ENCODE data around the gene TBC1D23.

TBC1D23 gene

DNA sequence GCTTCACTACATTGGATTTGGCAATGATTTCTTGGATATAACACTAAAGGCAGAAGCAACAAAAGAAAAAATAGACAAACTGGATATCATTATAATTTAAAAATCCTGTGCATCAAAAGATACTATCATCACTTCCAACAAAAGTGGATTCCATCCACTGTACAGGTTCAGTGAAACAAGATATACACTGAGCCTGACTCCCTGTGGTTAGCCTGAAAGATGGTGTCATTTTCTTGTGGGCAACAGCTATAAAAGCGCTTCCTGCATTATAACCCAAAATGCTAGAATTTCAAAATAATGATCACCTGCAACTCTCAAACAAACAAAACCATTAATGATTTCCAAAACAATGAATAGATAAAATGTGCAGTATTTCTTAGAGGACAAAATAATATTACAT, 39.6 kb upstream of the TBC1D23 start:
- no CpG with 5 or more reads among the region's 1 CpG for WGBS
- Histone ChIP-seq H2BK5ac (ENCODE audit: low read depth, low read length, poor library complexity, severe bottlenecking) (no peak overlapping the region), H3K4ac (ENCODE audit: low read depth in 1 of 2, low read length in 2 of 2) (no peak overlapping the region), H3K79me1 (replicated peaks; ENCODE audit: low read length, poor library complexity, severe bottlenecking) (no peaks in the 10 kb centered on the region), H4K91ac (ENCODE audit: low read length) (no peak overlapping the region), H3K4me2 (ENCODE audit: low read length, poor library complexity, severe bottlenecking) (no peak overlapping the region), H4K8ac (ENCODE audit: low read length) (no peak overlapping the region), H2AK5ac (ENCODE audit: low read length, severe bottlenecking) (no peak overlapping the region), H3K4me3 (ENCODE audit: insufficient read depth in 1 of 2, low read depth in 1 of 2, low read length in 2 of 2) (no peak overlapping the region), H2BK120ac (ENCODE audit: low read depth, low read length) (no peak overlapping the region), H3K14ac (ENCODE audit: low read length in 2 of 2) (no peak overlapping the region), H3K9ac (ENCODE audit: low read length) (no peak overlapping the region), H3K4me1 (ENCODE audit: control insufficient read depth, insufficient read depth, low read depth, low read length) (no peaks in the 10 kb centered on the region), H3K27me3 (ENCODE audit: control insufficient read depth in 1 of 2, insufficient read depth in 1 of 2, low read length in 2 of 2) (no peaks in the 10 kb centered on the region), H3K36me3 (ENCODE audit: control insufficient read depth in 1 of 2, insufficient read depth in 2 of 2, low read depth in 1 of 2, low read length in 2 of 2) (no peaks in the 10 kb centered on the region), H3K18ac (ENCODE audit: low read depth in 1 of 2, low read length in 2 of 2) (no peak overlapping the region), H2BK12ac (ENCODE audit: low read length in 2 of 2) (no peak overlapping the region), H3K27ac (ENCODE audit: low read length, poor library complexity, severe bottlenecking) (no peak overlapping the region), H3K23ac (ENCODE audit: low read length in 2 of 2) (no peak overlapping the region), H2BK15ac (ENCODE audit: low read depth, poor library complexity, severe bottlenecking) (no peak overlapping the region), H2AFZ (ENCODE audit: low read depth, low read length) (no peak overlapping the region), H3K9me3 (ENCODE audit: control insufficient read depth, low read length) (peaks cover 7% of the 10 kb centered on the region)
- DNase-seq: no peak

DNA sequence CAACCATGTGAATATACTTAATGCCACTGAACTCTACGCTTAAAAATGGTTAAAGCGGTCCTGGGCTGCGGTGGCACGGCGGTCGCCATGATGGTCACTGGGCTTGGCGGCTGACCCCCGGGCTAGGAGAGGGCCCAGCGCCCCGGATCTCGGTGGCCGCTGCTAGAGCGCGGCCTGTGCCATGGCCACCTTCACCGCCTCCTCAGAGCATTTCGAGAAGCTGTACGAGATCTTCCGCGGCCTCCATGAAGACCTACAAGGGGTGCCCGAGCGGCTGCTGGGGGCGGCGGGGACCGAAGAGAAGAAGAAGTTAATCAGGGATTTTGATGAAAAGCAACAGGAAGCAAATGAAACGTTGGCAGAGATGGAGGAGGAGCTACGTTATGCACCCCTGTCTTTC, 35.6 kb upstream of the TBC1D23 start:
- Histone ChIP-seq H3K4me2 (ENCODE audit: low read length, poor library complexity, severe bottlenecking) (no peak overlapping the region), H4K91ac (ENCODE audit: low read length) (no peak overlapping the region), H3K36me3 (ENCODE audit: control insufficient read depth in 1 of 2, insufficient read depth in 2 of 2, low read depth in 1 of 2, low read length in 2 of 2) (no peaks in the 10 kb centered on the region), H2AFZ (ENCODE audit: low read depth, low read length) (no peak overlapping the region), H3K79me1 (replicated peaks; ENCODE audit: low read length, poor library complexity, severe bottlenecking) (no peaks in the 10 kb centered on the region), H2BK12ac (ENCODE audit: low read length in 2 of 2) (no peak overlapping the region), H2AK5ac (ENCODE audit: low read length, severe bottlenecking) (no peak overlapping the region), H4K8ac (ENCODE audit: low read length) (no peak overlapping the region), H3K14ac (ENCODE audit: low read length in 2 of 2) (no peak overlapping the region), H2BK5ac (ENCODE audit: low read depth, low read length, poor library complexity, severe bottlenecking) (no peak overlapping the region), H3K23ac (ENCODE audit: low read length in 2 of 2) (no peak overlapping the region), H3K4ac (ENCODE audit: low read depth in 1 of 2, low read length in 2 of 2) (no peak overlapping the region), H2BK120ac (ENCODE audit: low read depth, low read length) (no peak overlapping the region), H3K27me3 (ENCODE audit: control insufficient read depth in 1 of 2, insufficient read depth in 1 of 2, low read length in 2 of 2) (no peaks in the 10 kb centered on the region), H3K9ac (ENCODE audit: low read length) (no peak overlapping the region), H3K18ac (ENCODE audit: low read depth in 1 of 2, low read length in 2 of 2) (no peak overlapping the region), H3K9me3 (ENCODE audit: control insufficient read depth, low read length) (peaks cover 4% of the 10 kb centered on the region), H3K4me3 (ENCODE audit: insufficient read depth in 1 of 2, low read depth in 1 of 2, low read length in 2 of 2) (no peak overlapping the region), H3K27ac (ENCODE audit: low read length, poor library complexity, severe bottlenecking) (no peak overlapping the region), H2BK15ac (ENCODE audit: low read depth, poor library complexity, severe bottlenecking) (no peak overlapping the region), H3K4me1 (ENCODE audit: control insufficient read depth, insufficient read depth, low read depth, low read length) (no peaks in the 10 kb centered on the region)
- WGBS: 99% methylated on average over 26 of the region's 26 CpGs
- no peak for DNase-seq

DNA sequence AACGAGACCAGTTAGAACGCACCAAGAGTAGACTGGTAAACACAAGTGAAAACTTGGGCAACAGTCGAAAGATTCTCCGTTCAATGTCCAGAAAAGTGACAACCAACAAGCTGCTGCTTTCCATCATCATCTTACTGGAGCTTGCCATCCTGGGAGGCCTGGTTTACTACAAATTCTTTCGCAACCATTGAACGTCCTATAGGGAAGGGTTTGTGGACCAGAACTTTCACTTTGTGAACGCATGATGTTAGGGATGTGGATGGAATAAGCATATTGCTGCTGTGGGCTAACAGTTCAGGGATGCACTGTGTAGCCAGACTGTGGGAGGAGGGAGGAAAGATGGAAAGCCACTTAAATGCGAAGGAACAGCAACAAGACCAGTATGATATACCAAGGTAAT, 34.9 kb upstream of the TBC1D23 start:
- H3K18ac ChIP-seq (ENCODE audit: low read depth in 1 of 2, low read length in 2 of 2): no peak overlapping the region
- H3K4me1 ChIP-seq (ENCODE audit: control insufficient read depth, insufficient read depth, low read depth, low read length): no peaks in the 10 kb centered on the region
- peak; percentile 33 for DNase-seq
- no peak overlapping the region for H3K4me3 ChIP-seq (ENCODE audit: insufficient read depth in 1 of 2, low read depth in 1 of 2, low read length in 2 of 2)
- WGBS: 93% methylated on average over 7 of the region's 8 CpGs
- no peak overlapping the region for H4K91ac ChIP-seq (ENCODE audit: low read length)
- H2BK5ac ChIP-seq (ENCODE audit: low read depth, low read length, poor library complexity, severe bottlenecking): no peak overlapping the region
- no peak overlapping the region for H2AK5ac ChIP-seq (ENCODE audit: low read length, severe bottlenecking)
- no peaks in the 10 kb centered on the region for H3K27me3 ChIP-seq (ENCODE audit: control insufficient read depth in 1 of 2, insufficient read depth in 1 of 2, low read length in 2 of 2)
- H2BK12ac ChIP-seq (ENCODE audit: low read length in 2 of 2): peak overlapping the region; percentile 23 to 29
- no peak overlapping the region for H3K23ac ChIP-seq (ENCODE audit: low read length in 2 of 2)
- peaks cover 4% of the 10 kb centered on the region for H3K9me3 ChIP-seq (ENCODE audit: control insufficient read depth, low read length)
- no peaks in the 10 kb centered on the region for H3K36me3 ChIP-seq (ENCODE audit: control insufficient read depth in 1 of 2, insufficient read depth in 2 of 2, low read depth in 1 of 2, low read length in 2 of 2)
- no peak overlapping the region for H2BK15ac ChIP-seq (ENCODE audit: low read depth, poor library complexity, severe bottlenecking)
- no peaks in the 10 kb centered on the region for H3K79me1 ChIP-seq (replicated peaks; ENCODE audit: low read length, poor library complexity, severe bottlenecking)
- H3K27ac ChIP-seq (ENCODE audit: low read length, poor library complexity, severe bottlenecking): no peak overlapping the region
- H3K14ac ChIP-seq (ENCODE audit: low read length in 2 of 2): peak overlapping the region in 1 of 2 experiments; percentile 13
- H4K8ac ChIP-seq (ENCODE audit: low read length): no peak overlapping the region
- no peak overlapping the region for H3K4ac ChIP-seq (ENCODE audit: low read depth in 1 of 2, low read length in 2 of 2)
- H2BK120ac ChIP-seq (ENCODE audit: low read depth, low read length): no peak overlapping the region
- no peak overlapping the region for H3K4me2 ChIP-seq (ENCODE audit: low read length, poor library complexity, severe bottlenecking)
- no peak overlapping the region for H3K9ac ChIP-seq (ENCODE audit: low read length)
- no peak overlapping the region for H2AFZ ChIP-seq (ENCODE audit: low read depth, low read length)

DNA sequence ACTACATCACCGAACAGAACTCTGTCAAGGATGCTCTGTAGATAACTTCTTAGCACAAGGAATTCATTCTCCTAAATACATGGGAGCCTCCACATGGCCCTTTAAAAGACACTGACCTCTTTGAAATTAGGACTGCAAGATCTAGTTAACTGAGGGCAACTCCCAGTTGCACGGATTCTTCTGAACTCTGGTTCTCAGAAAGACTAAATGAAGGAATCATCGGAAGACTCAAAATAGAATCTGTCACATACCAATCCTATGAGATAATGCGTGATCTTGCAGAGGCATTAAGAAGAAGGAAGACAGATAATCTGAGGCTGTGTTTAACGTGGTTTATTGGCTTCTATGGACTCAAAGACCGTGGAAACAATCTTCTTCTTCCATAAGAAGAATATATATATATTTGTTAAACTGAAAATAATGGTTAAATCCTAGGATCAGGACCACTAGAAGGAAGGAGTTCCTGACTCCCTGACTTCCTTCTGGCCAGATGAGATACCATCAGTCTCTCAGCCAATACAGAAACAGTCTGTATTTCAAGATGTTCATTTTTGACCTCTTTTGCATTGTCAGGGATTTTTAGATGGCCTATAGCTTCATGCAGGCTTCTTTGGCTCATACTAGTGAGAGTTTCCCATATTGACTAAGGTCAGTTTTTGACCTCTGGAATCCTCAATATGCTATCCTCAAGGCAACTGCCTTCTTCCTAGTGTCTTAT, 33.9 kb upstream of the TBC1D23 start:
- H2AK5ac ChIP-seq (ENCODE audit: low read length, severe bottlenecking): no peak overlapping the region
- no peak overlapping the region for H3K23ac ChIP-seq (ENCODE audit: low read length in 2 of 2)
- no peak overlapping the region for H2BK5ac ChIP-seq (ENCODE audit: low read depth, low read length, poor library complexity, severe bottlenecking)
- DNase-seq: peak; percentile 81
- peak overlapping the region; percentile 43 for H2BK120ac ChIP-seq (ENCODE audit: low read depth, low read length)
- peaks cover 4% of the 10 kb centered on the region for H3K9me3 ChIP-seq (ENCODE audit: control insufficient read depth, low read length)
- no peaks in the 10 kb centered on the region for H3K36me3 ChIP-seq (ENCODE audit: control insufficient read depth in 1 of 2, insufficient read depth in 2 of 2, low read depth in 1 of 2, low read length in 2 of 2)
- no peaks in the 10 kb centered on the region for H3K4me1 ChIP-seq (ENCODE audit: control insufficient read depth, insufficient read depth, low read depth, low read length)
- peak overlapping the region in 1 of 2 experiments; percentile 86 for H3K18ac ChIP-seq (ENCODE audit: low read depth in 1 of 2, low read length in 2 of 2)
- H2AFZ ChIP-seq (ENCODE audit: low read depth, low read length): no peak overlapping the region
- no peak overlapping the region for H3K14ac ChIP-seq (ENCODE audit: low read length in 2 of 2)
- H3K4me3 ChIP-seq (ENCODE audit: insufficient read depth in 1 of 2, low read depth in 1 of 2, low read length in 2 of 2): no peak overlapping the region
- H3K9ac ChIP-seq (ENCODE audit: low read length): no peak overlapping the region
- no peak overlapping the region for H3K27ac ChIP-seq (ENCODE audit: low read length, poor library complexity, severe bottlenecking)
- H3K4ac ChIP-seq (ENCODE audit: low read depth in 1 of 2, low read length in 2 of 2): no peak overlapping the region
- no peak overlapping the region for H2BK15ac ChIP-seq (ENCODE audit: low read depth, poor library complexity, severe bottlenecking)
- no peak overlapping the region for H4K8ac ChIP-seq (ENCODE audit: low read length)
- no peak overlapping the region for H4K91ac ChIP-seq (ENCODE audit: low read length)
- WGBS: 34% methylated on average over 2 of the region's 6 CpGs
- H2BK12ac ChIP-seq (ENCODE audit: low read length in 2 of 2): peak overlapping the region in 1 of 2 experiments; percentile 77
- H3K79me1 ChIP-seq (replicated peaks; ENCODE audit: low read length, poor library complexity, severe bottlenecking): no peaks in the 10 kb centered on the region
- no peak overlapping the region for H3K4me2 ChIP-seq (ENCODE audit: low read length, poor library complexity, severe bottlenecking)
- H3K27me3 ChIP-seq (ENCODE audit: control insufficient read depth in 1 of 2, insufficient read depth in 1 of 2, low read length in 2 of 2): no peaks in the 10 kb centered on the region

Measured in mesenchymal stem cell (in vitro differentiated cells and primary cell).